GM10248 (cell line): ENCODE measurements around the gene EFNA5.

ENCODE experiments used
- CTCF ChIA-PET: fragments of 300-600 bp; sonication (Branson Sonifier 250); formaldehyde crosslinking; extraction: SDS; loops from one replicate; lab custom pipeline; 2021; ENCODE audit warnings: antibody characterized with exemption; lab: Yijun Ruan, JAX
- POLR2A ChIA-PET: fragments of 350-650 bp; sonication (Branson Sonifier 250); formaldehyde crosslinking; extraction: SDS; loops from one replicate; lab custom pipeline; 2020; ENCODE audit warnings: antibody characterized with exemption; lab: Yijun Ruan, JAX
- DNase-seq: peaks from one replicate; pipeline ENCODE4 v3.0.0; 2012; ENCODE audit errors: extremely low spot score
- TF ChIP-seq, protein P1 (sequence below): IDR thresholded peaks from 2 replicates; pipeline ENCODE4 v1.5.1; 2012; ENCODE audit warnings: mild to moderate bottlenecking, low read depth; ENCODE audit errors: extremely low read depth, missing control alignments, control extremely low read depth

The EFNA5 gene

DNA sequence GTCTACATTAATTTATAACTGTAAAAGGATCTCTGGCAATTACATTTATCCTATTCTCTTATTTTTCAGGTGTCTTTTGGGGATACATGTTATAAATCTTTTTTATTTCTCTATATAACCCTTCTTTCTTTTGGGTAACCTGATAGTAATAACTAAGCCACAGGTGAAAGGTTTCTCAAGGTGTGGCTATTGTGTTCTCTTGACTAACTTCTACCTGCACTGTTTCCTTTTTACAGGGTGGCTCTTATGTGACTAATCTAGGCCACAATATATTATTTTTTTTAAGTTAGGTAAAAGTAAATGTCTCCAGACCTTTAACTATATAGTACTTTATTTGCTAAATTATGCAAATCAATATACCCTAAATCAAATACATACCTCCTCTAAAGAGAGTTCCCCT is 193.2 kb downstream of the EFNA5 start:
- TF ChIP-seq, protein P1, sequence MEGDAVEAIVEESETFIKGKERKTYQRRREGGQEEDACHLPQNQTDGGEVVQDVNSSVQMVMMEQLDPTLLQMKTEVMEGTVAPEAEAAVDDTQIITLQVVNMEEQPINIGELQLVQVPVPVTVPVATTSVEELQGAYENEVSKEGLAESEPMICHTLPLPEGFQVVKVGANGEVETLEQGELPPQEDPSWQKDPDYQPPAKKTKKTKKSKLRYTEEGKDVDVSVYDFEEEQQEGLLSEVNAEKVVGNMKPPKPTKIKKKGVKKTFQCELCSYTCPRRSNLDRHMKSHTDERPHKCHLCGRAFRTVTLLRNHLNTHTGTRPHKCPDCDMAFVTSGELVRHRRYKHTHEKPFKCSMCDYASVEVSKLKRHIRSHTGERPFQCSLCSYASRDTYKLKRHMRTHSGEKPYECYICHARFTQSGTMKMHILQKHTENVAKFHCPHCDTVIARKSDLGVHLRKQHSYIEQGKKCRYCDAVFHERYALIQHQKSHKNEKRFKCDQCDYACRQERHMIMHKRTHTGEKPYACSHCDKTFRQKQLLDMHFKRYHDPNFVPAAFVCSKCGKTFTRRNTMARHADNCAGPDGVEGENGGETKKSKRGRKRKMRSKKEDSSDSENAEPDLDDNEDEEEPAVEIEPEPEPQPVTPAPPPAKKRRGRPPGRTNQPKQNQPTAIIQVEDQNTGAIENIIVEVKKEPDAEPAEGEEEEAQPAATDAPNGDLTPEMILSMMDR: no peak
- CTCF ChIA-PET: interaction anchor here (0.9 to 1.9 kb wide), 5 partner anchors 8 to 95 kb away, joined by 3 to 11 read pairs (median 4); no protein-coding TSS in a partner anchor

GRCh38 chr5:107476783-107477182 is 194.0 kb downstream of the EFNA5 start:
- DNase-seq: peak; percentile 37
- TF ChIP-seq, protein P1: no peak
- ChIA-PET POLR2A (interaction anchor here (0.9 to 1.0 kb wide), 2 partner anchors 8 to 81 kb away, joined by 3 to 4 read pairs; no protein-coding TSS in a partner anchor), CTCF (interaction anchor here (0.9 to 1.9 kb wide), 9 partner anchors 9 to 96 kb away, joined by 3 to 11 read pairs (median 4); no protein-coding TSS in a partner anchor)

More for the DNA sequence above, 193.2 kb downstream of the EFNA5 start:
- POLR2A ChIA-PET: no interaction called here
- no peak for DNase-seq

DNA sequence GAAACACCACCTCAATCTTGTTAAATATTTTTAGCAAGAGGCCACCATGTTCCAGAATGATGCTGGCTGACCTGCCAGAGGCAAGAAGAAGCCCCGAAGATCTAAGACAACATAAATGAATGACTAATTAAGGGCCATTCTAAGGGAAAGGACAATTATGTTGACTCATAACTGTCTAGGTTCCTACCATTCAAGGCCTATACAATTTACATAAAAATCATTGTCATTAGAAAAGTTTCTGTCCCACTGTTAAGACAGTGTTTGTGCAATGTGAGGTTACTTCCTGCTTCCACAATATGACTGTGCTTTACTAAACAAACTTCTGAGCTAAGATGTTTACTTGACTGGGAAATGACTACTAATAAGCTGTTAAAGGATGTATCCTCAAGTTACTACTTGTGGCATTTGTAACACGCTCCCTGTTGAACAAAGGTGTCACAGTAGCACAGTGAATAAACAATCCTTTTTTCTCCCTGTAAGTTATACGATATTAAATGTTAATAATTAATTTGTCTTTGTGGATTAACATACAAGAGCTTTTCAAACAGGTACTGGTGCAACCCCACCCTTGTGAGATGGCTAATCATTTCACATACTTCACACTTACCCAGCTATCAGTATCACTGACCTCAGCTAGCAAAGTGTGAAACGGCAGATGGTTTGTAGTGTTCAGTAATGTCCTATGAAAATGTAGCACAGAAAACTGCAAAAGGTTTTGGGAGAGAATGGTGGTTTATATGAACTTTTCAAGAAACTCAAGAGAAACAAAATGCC is 195.8 kb downstream of the EFNA5 start:
- DNase-seq: no peak
- ChIA-PET POLR2A (no interaction called here), CTCF (interaction anchor here (0.9 to 1.5 kb wide), 3 partner anchors 10 to 97 kb away, joined by 3 read pairs; no protein-coding TSS in a partner anchor)
- TF ChIP-seq, protein P1: no peak

DNA sequence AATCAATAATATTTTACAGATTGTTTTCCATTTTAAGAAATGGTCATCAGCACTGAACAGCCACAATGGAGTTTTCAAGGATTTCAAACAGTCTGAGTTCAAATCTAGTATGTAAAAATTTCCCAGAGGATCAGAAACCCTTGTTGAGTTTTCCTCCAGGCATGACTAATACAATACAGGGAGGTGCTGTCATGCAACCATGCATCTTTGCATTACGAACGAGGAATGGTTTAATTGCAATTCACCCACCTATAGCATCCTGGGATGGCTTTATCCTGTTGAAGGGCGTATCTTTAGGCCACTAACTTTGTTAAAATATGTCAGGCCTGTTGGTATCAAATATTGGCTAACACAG is 196.4 kb downstream of the EFNA5 start:
- no peak for DNase-seq
- TF ChIP-seq, protein P1: no peak
- CTCF ChIA-PET: interaction anchor here (1.0 to 1.5 kb wide), 2 partner anchors 14 to 98 kb away, joined by 3 read pairs; no protein-coding TSS in a partner anchor
- POLR2A ChIA-PET: no interaction called here

DNA sequence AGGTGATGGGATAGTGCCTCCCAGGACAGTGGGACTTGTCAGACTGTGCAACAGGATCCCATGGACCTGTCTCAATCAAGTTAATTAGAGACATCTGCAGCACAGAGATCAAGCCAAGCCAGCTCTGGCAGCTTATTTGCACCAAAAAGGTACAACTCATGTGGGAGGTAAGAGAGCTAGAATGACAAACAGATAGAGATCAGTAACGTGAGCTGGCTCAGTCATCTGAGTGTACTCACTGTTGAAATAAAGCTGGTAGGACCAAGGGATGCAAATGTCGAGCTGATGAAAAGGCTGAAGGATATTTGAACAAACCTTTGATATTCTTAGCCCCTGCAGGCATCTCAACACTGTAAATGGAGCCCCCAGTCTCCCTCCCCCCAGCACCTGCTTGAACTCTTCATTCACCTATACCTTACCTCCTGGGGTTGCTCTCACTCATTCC is 198.1 kb downstream of the EFNA5 start:
- DNase-seq: no peak
- CTCF ChIA-PET: interaction anchor here (0.9 to 1.4 kb wide), 2 partner anchors 12 to 101 kb away, joined by 3 to 4 read pairs; no protein-coding TSS in a partner anchor
- TF ChIP-seq, protein P1: no peak
- POLR2A ChIA-PET: no interaction called here

DNA sequence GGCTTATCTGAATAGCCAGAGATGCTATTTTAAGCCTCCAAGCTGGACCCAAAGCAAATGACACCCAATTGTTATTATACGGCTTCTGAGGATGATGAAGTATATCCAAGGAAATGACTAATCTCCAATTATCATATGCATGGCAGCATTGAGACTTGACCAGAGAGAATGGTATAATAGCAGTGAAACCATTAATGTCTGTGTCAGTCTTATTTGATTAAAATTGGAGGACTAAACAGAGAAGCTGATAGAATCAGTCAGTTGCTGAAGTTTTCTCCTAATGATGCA is 200.5 kb downstream of the EFNA5 start:
- CTCF ChIA-PET: no interaction called here
- POLR2A ChIA-PET: no interaction called here
- TF ChIP-seq, protein P1: no peak

More for the DNA sequence above, 200.5 kb downstream of the EFNA5 start:
- no peak for DNase-seq
